COR-L47 (cell line): ENCODE data around the gene OSBPL3.

ENCODE experiments used
- DNase-seq: peaks from one replicate; lab custom pipeline; 2025; lab: John Stamatoyannopoulos, UW

The OSBPL3 gene

DNA sequence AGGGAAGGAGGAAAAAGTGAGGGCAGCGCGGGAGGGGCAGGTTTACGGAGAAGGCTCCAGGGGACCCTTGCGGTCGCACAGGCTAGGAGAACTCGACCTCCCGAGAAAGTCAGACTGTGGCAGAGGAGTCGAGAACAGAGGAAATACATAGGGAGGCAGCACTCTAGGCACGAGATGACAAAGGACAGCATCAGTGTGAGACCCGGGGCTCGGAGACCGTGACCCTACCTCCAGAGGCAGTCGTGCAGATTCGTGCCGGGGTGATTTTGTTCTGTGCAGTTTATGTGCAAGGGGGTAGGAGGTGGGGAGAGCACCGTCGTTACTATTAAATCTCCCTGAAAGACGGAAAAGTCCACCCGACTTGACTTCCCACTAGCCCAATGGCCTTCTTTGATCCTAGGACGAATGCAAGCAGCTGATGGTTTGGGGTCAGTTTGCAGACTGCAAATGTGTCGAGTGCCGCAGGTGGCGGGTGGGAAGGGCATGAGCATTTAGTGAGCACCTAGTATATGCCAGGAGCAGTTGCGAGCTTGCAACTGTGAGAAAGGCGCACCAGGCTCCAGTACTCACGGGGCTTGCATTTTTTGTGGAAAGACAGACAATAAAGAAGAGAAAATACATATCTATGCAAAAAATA is 674 bp upstream of the OSBPL3 start:
- no peak for DNase-seq

DNA sequence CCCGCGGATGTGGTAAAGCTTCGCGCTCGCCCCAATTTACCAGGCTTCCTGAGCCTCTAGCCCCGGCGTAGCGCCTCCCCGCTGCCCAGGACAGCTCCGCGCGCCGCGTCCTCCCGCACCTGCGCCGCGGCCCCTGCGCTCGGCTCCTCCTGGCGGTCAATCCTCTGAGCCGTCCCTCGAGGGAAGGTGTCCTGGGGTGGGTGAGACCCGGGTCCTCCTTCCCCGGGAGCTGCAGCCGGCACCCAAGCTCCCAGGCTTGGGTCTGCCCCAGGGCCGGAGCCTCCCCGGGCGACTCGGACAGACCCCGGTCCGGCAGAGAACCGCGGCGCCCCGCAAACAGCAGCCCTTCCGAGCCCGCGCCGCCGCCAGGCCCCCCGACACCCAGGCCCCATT is 512 bp downstream of the OSBPL3 start:
- peak; percentile 80 for DNase-seq

DNA sequence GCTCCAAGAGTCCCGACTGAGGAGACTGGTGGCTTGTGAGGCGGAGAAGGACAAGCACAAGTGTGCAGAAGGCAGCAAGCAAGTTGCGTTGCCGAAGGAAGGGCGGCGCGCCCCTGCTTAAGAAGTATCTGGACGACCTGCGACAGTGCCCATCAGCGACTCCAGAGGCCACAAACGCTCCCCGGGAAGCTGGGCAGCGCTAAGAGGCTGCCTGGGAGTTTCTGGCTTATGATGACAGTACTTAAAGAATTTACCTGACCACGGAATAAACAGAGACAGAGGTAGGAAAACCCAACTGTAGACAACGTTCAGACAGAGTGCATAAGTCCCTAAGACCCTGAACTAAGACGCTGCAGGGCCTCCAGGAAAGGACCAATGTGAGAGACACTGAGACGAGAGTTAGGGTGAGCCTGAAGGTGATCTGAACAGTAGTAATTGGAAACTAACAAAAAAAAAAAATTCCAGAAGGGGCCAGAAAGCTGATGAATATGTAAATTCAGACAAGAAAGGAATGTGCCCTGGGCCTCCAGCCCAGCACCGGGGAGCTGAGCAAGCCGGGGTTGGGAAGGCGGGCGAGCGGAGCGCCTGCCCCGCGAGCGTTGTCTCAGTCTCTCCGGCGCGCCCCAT is 1.0 kb downstream of the OSBPL3 start:
- DNase-seq, result no peak

DNA sequence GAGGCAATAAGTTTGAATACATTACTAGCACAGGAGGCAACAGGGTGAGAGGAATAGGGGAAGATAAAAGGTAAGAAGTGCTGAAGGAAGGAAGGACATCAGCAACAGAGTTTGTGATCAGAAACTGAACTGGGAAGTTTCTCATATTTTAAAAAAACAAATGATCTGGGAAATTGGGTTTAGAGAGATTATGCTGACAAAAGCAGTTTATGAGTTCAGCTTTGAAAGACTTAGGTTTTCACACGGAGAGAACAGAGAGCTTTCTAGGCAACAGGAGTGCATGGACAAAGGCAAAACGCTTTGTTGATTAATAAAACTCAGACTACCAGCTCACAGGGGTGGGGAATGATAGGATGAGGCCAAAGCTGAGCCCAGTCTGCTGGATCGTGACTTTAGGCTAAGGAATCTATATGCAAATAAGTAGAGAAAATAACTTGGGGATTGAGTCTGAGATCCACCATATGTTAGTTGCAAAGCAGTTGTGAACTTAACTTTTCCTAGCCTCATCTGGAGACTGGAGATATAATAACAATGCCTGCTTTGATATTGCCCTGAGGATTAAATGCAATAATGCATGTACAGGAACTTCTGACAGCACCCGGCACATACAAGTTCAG is 4.2 kb downstream of the OSBPL3 start:
- DNase-seq, result no peak

DNA sequence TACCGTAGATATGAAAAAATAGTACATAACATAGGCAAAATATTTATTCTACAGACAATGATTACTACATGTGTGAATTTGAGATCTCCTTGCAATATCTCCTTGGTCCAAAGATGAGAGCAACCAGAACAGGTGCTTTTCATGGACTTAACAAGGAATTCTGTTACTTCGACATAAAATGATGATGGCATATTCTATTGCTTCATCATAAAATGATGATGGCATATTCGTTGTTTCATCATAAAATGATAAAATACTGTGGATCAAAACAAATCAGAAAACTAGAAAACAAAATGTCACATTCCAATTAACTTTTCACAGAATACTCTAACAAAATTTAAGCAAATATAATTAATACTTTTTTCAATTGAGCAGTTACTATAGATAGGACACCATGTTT is 4.8 kb downstream of the OSBPL3 start:
- DNase-seq, result no peak

DNA sequence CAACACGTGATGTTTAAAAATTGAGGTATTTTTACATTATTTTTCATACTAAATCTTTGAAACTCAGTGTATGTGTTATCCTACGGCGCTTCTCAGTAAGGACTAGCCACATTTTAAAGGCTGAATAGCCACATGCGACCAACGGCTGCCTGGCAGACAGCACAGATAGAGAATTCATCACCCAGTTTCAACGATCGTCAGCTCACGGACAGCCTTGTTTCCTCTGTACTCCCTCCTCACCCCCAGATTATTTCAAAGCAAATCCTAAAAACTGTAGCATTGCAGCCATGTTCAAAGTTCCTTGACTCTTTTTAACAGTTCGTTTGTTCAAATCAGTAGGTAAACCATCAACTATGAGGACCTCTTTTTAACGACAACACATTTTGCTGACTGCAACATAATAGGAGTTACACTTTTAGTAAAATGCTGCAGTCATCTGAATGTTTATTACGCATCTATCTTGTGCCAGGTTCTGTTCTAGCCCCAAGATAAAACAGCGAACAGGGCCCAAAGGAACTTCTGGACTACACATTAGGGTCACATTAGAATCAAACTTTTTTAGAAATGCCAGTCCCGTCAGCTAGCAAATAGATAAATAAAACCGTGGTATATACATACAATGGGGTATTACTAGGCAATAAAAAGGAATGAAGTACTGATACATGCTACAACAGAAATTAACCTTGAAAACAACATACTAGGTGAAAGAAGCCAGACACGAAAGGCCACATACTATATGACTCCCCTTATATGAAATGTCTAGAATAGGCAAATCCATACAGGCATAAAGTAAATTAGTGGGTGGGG is 5.7 kb downstream of the OSBPL3 start:
- DNase-seq, result no peak

DNA sequence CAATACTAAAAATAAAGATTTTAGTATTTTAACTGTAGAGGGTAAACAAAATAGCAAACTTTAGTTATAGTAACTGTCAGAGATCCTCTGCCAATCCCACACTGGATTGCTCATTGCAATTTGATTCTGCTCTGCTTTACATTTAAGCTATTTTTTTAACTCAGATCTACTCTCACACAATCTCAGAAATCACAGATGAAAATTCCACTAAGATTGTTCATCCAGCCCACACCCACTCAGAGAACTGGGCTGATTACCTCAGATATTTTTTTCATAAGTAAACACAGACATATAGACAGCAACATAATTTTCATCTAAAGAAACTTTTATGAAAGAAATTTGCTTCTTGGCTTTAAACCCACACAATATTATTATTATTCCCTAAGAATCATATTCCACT is 7.0 kb downstream of the OSBPL3 start:
- no peak for DNase-seq

DNA sequence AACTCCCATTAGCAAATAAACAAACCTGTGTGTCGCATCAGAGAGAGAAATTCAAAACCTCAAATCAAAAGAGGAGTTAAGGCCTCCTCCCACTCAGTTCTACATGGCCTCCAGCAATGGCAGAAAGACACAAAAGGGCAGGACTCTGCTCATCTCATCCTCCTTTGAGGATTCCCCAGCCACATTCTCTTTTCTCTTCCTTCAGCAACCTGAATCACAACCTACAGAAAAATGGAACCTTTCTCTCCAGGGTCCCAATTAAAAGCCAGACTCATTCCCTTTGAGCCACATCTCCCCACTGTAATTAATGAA is 7.9 kb downstream of the OSBPL3 start:
- DNase-seq, result no peak

DNA sequence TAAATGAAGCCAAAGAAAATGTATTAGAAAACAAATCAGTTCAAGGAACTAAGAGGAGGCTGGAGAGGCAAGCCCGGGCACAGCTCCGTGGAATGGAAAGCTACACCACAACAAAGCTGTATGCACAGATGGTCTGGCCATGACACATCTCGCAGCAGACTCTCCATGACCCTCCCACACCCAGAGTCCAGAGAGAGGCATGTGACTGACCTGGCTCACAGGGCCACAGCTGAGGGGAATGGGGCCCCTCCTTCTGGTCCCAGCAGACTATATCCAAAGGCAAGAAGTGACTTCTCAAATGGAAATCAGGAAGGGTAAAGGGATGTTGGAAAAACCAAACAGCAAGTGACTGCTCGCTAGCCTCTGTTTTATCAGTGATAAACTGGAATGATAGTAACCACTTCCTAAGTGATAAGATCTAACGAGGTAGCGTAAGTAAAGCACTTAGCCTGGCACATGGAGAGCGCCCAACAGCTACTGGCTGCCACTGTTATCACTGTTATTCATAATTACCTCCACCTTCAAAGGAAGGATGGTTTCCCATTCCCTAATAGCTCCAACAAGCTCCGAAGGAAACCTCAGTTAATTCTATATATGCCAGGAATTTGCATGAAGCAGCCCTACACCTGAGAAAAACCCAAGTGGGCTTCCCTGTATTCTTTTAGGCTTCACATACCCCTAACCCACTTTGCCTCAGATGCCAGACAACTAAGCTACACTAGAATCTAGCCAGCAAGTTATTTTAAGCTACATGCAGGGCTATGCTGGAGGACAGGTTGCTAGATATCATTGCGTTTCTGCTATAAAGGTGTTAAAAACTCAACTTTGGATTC is 8.4 kb downstream of the OSBPL3 start:
- DNase-seq, result no peak

DNA sequence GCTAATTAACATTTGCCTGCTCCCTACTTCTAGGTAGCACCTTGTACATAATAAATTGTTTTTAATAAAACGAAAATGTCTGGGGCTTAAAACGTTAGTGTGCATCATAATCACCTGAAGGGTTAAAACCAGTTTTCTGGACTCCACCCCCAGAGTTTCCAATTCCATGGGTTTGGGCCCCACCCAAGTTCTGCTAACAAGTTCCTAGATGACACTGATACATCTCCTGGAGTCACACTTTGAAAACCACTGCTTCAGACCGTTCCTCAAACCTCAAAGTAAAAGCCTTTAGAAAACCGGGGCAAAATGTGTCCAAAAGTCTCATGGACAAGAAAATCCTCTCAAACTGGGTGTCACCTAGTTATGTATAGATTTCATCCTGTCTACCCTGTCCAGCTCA is 9.3 kb downstream of the OSBPL3 start:
- no peak for DNase-seq

DNA sequence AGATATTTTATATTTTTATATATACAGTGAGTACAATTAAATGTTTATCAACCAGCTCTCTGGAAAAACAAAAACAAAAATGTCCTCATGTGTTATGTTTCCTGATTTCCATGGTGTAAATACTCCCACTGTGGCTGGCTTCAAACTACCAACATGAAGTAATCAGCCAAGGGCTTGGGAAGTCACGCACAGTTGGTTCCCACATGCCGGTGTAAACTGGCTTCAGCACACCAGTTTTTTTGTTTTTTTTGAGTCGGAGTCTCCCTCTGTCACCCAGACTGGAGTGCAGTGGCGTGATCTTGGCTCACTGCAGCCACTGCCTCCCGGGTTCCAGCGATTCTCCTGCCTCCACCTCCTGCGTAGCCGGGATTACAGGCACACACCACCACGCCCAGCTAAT is 11.8 kb downstream of the OSBPL3 start:
- DNase-seq, result no peak

DNA sequence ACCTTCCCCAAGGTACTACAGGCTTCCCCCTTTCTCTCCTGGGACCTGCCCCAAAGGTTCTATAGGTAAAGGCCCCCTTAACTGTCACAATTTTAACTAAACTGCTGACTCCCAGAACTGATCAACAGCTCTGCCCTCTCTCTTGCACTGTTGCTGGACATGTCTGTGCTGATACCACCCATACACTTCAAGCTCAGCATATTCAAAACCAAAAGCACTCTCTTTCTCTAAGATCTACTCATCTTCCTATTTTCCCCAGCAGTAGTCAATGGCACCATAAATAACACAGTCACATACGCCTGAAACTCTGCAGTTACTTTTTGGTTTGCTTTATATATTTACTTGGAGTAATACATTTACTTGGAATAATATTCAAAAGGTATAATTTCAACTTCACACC is 12.3 kb downstream of the OSBPL3 start:
- no peak for DNase-seq

DNA sequence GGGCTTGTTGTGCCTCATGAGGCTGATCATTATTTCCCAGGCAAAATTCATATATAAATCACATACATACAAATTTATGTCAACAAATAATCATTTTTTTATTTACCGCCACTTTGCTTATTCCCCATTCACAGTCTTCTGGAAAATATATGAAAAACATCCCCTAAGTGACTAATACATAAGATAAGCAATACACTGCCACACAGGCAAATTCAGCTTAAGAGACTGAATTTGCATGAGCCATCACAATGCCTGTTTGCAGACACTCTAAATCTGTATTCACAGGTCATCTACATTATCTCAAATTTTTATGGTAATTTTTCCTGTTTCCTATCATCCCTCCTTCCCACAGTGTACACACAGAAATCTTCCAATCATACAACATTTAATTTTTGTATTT is 13.2 kb downstream of the OSBPL3 start:
- DNase-seq, result no peak

DNA sequence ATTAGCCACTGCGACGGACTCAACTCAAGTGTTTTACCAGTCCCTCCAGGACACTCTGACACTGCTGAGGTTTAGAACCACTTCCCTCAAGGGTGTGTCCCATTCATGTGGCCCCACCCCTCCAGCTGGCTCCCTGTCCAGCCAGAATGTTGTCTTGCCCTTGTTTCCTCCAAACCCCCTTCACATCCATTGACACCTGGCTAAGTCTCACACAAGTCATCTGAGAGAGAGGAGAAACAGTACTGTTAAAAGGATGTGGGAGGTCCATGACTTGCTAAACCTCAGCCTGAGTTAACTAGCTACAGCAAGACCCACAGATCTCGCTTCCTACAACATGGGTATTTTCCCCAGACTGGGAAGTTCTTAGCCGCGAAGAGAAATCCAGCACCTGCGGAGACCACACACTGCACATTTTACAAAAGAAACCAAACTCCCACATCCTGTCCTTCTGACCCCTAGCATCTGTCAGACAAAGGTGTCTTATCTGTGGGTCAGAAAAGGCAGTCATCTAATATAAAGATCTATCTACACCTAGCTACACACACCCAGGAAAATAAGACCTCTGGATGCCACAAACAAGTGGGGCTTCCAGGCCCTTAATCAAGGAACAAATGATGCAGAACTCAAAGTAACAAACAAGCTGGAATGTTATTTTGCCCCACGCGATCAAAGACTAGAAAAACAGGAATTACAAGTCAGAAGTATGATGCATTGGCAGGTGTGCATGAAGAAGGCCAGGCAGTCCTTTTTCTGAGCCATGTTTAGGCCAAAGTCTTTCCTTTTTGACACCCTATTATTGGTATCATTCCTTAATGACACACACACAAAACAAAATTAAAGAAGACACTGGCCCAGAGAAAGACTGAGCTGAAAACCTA is 13.9 kb downstream of the OSBPL3 start:
- no peak for DNase-seq

DNA sequence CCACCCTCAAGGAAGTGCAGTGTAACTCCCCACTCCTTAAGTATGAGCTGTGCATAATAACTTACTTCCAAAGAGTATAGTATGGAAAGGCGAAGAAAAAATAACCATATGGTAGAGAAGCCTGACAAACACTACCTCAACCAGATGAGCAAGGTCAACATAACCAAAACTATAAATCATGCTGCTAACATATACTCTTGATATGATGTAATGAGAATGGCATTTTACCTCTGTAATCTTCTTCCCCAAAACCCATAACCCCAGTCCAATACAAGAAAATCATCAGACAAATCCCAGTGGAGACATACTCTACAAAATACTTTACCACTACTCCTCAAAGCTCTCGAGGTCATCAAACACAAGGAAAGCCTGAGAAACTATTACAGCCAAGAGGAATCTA is 15.8 kb downstream of the OSBPL3 start:
- DNase-seq, result no peak

DNA sequence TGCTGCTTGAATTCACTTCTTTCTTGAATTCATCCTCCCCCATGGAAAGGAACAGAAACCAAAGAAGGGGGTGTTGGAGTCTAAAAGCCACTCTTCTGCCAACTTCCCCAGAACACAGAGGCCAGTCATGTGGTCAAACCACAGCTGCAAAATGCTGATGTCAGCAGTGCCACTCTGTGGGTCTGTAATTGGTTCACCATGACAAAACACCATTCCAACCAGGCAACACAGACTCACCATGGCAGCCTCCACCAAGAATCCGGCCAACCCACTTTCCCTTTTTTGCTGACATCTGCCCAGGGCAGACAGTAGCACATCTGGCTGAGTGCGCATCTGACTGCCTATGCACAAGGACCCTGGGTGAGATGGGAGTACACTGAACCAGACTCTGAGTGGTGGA is 16.8 kb downstream of the OSBPL3 start:
- no peak for DNase-seq

DNA sequence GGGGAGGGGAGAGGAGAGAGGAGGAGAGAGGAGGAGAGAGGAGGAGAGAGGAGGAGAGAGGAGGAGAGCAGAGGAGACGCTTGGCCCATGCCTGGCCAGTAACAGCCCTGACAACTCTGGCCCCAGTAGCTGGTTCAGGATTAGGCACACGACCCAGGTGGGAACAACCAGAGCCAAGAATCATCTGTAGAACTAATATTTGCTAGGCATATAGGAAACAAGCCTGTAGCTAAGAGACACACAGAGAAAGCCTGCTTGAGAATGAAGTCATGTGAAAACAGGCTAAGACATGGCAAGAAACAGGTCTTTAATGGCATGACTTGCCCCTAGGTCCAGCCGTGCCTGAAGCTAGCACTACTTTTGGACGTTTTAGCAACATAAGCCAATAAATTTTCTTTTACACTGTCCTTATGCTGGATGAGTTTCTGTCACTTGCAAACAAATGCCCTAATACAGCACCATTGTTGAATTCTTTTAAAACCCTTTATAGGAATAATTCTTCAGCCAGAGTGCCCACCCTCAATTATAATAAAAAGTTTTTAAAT is 17.5 kb downstream of the OSBPL3 start:
- DNase-seq, result no peak

DNA sequence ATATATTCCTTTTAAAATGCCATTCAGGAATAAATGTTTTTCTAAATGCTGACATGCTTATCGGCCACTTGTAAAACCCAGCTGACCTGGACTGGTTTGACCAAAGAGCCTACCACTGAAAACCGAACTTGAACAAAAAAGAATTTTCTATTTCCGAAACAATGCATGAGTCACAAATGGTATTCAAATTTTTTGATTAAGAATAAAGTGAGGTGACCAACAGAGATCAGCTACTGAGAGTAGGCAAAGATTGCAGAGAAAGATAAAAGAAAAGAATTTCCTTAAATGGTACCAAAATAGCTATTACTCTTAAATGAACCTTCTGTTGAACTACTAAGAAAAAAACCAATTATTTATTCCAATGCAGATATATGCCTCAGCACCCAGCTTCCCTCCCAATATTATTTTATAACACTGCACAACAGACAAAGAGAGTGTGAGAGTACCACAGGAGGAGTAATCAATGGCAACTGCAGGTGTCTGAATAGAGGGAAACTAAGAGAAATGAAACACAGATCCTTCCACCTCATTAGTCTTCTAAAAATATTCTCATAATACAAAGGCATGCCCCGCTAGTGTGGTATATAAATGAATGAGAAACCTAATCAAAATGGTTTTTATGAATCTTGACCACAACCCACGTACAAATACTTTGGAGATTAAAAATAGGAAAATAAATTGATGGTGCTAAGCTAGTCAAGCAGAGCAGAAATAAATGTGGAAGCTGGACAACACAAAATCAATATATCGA is 20.1 kb downstream of the OSBPL3 start:
- DNase-seq, result no peak

DNA sequence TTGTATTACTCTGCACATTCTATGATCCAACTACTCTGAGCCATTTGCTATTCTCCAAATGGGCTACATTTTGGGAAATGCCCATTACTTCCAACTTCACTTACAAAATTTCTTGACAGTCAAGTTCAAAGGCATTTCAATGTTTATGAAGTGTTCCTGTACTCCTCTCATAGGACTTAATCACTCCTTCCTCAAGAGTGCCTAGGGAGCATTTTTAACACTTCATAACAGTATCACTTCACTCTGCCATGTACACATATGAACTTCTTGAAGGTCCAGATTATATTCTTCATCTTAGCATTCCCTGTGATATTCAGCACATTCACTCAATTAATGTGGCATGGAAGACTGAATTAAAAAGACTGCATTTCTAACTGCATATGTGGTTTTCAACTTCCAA is 21.6 kb downstream of the OSBPL3 start:
- DNase-seq, result no peak

DNA sequence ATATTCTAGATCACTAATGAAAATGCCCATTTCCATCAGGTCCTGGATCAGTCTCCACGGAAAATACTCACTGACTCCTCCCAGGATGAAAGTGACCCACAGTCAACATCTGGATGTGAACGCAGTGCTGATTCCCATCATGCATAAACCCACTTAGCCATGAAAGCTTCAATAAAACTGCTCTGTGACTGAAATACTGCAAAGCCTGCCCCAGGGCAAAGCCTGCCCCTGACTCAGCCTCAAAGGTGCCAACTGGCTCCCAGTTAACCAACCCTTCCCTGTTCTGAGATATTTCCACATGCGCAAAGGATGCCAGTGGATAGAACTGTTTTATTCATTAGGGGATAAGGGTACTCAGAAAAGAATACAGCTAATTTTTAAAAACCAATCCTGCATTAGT is 24.0 kb downstream of the OSBPL3 start:
- DNase-seq, result no peak
